CD4-positive, alpha-beta T cell treated with Interleukin-12 subunit alpha and Interleukin-12 subunit beta, for 1 hour (primary cell): ENCODE data around the gene BCAT1.
"Not testable (repeated sequence)": the region's sequence is repeated elsewhere in the genome, so short reads cannot be mapped to it uniquely, and the experiment has no call there.

Experiments
- DNase-seq: peaks from one replicate; pipeline ENCODE4 v3.0.0-alpha.2; 2020

BCAT1 gene

DNA sequence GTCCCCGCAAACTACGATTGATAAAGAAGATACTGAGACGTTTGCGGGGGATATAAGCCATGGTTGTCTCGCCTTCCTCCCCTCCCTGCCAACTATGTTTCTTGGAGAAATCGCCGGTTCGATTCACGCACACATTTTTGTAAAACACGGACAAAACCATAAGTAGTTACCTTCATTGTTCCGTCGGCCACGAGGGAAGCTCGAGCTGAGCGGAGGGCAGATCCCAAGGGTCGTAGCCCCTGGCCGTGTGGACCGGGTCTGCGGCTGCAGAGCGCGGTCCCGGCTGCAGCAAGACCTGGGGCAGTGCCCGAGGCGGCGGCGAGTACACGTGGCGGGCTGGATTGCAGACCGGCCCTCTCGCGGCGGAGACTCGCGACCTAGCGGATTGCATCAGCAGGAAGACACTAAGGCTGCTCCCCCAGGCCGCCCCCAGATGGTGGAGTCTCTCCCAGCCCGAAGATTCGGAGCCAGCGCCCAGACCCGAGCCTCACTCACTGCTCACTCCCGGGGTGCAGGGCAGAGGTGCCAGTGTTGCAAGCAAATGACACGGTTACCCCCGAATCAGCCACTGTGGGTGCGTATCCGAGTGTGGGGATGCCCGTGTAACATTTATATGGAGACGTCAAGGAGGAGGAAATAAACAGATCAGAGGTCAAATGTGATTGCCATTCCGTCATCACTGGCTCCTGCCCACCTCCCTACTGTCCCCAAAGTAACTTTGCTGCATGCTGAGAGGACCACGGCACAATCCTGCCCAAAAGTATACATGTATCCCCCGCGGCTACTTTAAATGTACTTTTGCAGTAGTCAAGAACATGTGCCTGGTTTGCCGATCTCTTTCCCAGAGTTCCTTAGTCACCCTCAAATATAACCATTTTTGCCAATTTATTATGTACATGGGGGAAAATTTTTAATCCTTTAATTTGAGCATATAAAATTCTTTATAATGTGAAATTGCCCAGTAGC, at the start of gene BCAT1:
Gene BCAT1, minus strand, starts transcription at position 345 of the 966 bp plus-strand sequence. Its CDS starts 169 bp downstream, at position 176.
- peak; percentile 10 for DNase-seq

GRCh38 chr12:24997970-24998582, 49.2 kb upstream of the BCAT1 start:
- DNase-seq, result peak; percentile 13

- DNase-seq, result no peak
Observed at GRCh38 chr12:24997496-24997895, 48.6 kb upstream of the BCAT1 start.

DNA sequence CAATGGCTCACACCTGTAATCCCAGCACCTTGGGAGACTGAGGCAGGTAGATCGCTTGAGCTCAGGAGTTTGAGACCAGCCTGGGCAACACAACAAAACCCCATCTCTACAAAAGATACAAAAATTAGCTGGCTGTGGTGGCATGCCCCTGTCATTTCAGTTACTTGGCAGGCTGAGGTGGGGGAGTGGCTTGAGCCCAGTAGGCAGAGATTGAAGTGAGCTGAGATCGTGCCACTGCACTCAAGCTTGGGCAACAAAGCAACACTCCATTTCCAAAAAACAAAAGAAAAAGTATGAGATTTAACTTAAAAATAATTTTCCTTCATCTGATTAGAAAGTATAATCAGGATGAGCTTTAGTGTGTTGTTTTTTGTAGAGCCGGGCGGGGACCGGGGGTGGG, 47.9 kb upstream of the BCAT1 start:
- DNase-seq, result no peak

GRCh38 chr12:24996102-24996797, 47.3 kb upstream of the BCAT1 start:
- no peak for DNase-seq

GRCh38 chr12:24993793-24994192, 44.9 kb upstream of the BCAT1 start:
- no peak for DNase-seq

DNA sequence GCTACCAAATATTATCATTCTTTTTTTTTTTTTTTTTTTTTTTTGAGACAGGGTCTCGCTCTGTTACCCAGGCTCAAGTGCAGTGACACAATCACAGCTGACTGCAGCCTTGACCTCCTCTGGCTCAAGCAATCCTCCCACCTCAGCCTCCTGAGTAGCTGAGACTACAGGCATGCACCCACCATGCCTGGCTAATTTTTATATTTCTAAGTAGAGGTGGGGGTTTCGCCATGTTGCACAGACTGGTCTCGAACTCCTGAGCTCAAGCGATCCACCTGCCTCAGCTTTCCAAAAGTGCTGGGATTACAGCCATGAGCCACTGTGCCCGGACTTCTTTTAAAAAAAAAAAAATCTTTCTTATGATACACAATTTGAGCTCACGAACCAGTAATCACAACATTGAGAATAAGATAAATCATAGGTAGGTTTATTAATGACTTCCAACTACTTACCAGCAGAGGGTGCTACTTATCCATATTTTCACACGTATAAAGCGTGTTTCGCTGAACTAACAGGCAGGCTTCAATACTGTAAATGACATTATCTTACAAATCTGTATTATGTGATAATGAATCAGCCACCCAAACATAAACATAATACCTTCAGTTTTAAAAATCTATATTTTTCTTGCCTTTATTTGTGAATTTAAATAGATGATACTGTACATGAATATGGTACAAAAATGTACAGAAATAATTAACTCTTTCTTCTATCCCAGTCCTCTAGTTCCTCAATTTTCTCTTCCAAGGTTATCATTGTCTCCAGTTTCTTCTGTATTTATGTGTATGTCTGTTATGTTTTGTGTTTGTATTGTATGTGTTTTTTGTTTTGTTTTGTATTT, 42.5 kb upstream of the BCAT1 start:
- DNase-seq, result peak; percentile 75

GRCh38 chr12:24989216-24989615, 40.3 kb upstream of the BCAT1 start:
- no peak for DNase-seq

DNA sequence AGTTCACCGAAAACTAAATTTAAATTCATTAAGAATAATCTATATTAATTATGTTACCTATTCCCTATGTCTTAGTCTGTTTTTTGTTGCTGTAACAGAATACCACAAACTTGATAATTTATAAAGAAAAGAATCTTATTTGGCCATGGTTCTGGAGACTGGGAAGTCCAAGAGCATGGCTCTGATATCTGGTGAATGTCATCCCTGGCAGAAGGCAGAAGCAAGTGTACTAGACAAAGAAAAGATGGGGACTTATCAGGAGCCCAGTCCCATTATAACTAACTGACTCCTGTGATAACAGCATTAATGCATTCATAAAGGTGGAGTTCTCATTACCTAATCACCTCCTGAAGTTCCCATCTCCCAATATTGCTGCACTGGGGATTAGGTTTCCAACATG, 33.3 kb upstream of the BCAT1 start:
- no peak for DNase-seq

DNA sequence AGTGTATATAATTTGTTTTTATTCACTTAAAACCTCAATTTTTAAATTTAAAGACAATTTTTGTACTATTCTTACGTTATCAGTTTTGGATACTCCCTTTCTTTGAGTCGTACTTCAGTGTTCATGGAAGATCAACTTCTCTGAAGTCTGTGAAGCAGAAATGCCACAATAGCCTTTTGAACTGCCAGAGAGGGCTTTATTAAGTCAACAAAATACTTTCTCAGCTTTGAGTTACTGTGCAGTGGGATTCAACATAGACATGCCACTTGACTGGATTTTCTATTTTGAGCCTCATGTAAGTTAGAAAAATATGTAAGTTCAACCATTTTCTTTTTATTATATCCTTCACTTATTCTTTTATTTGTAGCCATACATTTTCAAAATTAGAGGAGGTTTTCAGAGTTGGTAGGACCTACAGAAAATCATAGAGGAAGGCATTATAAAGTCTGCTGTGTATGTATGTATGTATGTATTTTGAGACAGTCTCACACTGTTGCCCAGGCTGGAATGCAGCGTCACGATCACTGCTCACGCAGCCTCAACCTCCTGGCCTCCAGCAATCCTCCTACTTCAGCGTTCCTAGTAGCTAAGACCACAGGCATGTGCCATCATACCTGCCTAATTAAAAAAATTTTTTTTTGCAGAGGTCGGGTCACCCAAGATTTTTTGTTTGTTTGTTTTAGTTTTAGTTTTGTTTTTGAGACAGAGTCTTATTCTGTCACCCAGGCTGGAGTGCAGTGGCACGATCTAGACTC, 31.3 kb upstream of the BCAT1 start:
- DNase-seq, result no peak

DNA sequence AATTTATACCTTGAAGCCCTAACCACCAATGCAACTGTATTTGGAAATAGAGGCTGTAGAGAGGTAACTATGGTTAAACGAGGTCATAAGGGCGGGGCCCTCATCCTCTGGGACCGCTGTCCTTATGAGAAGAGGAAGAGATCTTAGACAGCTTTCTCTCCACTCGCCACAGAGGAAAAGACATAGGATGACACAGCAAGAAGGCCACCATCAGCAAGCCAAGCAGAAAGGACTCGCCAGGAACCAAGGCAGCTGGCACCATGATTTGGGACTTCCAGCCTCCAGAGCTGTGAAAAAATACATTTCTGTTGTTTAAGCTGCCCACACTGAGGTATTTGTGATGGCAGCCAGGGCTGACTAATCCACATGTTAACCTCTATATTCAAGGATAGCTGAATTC, 30.4 kb upstream of the BCAT1 start:
- DNase-seq, result no peak

DNA sequence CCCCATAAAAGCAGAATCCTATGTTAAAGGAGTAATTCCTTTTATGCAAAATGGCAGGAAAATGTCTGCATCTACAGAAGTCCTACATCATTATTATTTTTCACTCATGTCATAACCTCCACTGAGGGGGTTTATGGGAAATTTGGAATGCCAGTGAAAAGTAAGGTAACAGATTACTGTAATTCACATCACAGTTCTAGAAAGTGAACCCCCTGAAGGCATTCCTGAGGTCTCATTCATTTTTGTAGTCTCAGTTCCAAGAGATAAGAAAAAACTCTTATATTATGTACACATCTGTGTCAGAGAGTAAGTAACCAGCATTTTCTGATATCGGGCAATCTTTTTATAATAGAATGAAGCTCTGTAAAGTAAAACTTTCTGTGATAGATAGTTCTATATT, 28.8 kb upstream of the BCAT1 start:
- no peak for DNase-seq

- DNase-seq, result no peak
Observed at GRCh38 chr12:24977060-24977459, 28.2 kb upstream of the BCAT1 start.

DNA sequence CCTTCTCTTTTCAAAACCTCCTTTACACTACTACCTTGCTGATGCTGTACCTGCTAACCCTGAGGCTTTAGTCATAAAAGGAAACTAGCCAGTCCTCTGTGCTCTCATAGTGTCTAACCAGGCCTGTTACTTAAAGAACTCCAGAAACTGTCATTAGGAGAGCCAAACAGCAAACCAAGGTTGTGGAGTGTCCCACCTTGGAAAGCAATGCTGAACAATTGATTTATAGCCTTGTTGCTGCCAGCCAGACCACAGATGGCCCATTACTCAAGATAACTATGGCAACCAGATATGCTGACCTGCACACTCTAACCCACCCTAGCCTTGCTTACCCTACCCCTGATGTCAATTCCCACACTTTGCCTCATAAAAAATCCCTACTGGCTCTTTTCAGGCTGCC, 26.5 kb upstream of the BCAT1 start:
- DNase-seq, result no peak

GRCh38 chr12:24974216-24974615, 25.3 kb upstream of the BCAT1 start:
- DNase-seq, result no peak

- no peak for DNase-seq
Observed at GRCh38 chr12:24972078-24972477, 23.2 kb upstream of the BCAT1 start.

DNA sequence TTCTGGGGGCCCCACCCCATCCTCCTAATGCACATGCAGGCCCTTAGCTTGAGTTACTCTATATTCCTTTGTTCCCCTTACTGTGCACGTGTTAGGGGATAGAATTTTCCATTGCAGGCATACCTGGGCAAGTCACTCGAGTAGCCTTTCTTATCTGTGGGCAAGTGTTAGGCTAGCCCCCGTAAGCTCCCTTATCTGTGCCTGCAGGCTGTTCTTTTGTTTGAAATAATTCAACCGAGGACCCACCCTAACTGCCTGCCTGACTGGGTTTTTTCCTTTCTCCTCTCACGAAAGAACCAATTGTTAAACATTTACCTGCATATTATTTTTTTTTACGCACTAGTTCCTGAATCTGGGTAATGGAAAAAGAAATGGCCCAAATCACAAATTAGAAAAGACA, 21.3 kb upstream of the BCAT1 start:
- DNase-seq, result no peak

DNA sequence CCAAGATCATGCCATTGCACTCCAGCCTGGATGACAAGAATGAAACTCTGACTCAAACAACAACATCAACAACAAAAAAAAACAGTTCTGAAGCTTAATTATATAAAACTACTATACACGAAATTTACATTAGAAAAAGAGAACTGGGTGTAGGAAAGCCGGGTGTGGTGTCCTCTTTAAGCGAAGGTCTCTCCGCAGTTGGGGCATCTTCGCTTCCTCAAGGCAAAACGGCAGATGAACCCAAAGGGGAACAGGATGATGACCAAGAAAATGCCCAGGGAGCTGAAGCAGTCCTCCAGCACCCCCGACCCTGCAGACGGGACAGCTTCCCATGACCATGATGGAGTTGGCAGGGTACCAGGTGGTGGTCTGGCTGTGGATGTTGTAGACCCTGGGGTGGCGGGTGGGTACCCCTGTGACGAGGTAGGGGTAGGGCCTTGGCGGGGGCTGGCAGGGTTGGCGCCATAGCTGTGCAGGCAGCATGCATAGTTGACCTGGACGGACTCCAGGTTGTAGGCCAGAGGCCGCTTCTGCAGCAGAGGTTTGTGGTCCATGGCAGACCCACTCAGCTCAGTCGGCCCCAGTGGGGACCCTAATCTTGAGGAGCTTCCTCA, 18.2 kb upstream of the BCAT1 start:
- DNase-seq, result no peak

DNA sequence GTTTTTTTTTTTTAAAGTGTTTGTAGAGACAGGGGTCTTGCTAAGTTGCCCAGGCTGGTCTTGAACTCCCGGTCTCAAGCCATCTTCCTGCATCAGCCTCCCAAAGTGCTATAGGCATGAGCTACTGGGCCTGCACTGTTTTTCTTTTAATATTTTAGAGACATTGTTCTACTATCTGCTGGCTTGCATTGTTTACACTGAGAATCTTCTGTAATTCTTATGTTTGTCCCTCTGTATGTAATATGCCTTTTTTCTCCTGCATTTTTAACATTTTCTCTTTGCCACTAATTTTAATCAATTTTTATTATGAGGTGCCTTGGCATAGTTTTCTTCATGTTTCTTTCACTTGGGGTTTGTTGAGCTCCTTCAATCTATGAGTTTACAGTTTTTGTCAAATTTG, 15.4 kb upstream of the BCAT1 start:
- DNase-seq, result no peak

- DNase-seq, result peak; percentile 19
Observed at GRCh38 chr12:24960222-24960855, 11.4 kb upstream of the BCAT1 start.

DNA sequence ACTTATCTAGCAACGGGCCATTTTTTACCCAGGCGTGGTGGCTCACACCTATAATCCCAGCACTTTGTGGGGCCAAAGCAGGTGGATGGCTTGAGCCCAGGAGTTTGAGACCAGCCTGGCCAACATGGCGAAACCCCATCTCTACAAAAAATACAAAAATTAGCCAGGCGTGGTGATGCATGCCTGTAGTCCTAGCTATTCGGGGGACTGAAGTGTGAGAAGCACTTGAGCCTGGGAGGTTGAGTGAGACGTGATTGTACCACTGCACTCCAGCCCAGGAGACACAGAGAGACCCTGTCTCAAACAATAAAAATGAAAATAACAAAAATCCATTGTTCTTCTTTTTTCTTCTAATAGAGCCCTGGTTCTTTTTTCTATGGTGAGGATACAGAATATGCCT, 7.5 kb upstream of the BCAT1 start:
- DNase-seq, result not testable (repeated sequence)
